ENCODE measurements around the gene DAPP1. TPM values are rescaled to one million over a fixed set of nuclear protein-coding genes. Genes with fewer than 3 reads are reported as not detected.

Gene DAPP1, protein sequence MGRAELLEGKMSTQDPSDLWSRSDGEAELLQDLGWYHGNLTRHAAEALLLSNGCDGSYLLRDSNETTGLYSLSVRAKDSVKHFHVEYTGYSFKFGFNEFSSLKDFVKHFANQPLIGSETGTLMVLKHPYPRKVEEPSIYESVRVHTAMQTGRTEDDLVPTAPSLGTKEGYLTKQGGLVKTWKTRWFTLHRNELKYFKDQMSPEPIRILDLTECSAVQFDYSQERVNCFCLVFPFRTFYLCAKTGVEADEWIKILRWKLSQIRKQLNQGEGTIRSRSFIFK
- total RNA-seq (2022; extraction: Qiagen RNA extraction): not detected in 5 replicates

GRCh38 chr4:99816545-99817308, at the start of gene DAPP1:
Gene DAPP1 (plus strand): TSS chr4:99816827. CDS start chr4:99816914, 87 bp downstream.

GRCh38 chr4:99894161-99894997, 77.8 kb downstream of the DAPP1 start, which contains the start of gene LAMTOR3:
Gene LAMTOR3 (minus strand): TSS chr4:99894427. CDS start chr4:99893963, 464 bp downstream.

Other genes starting within 250 kb of the DAPP1 start
- gene MTTP, start 242.0 kb upstream of the DAPP1 start, total RNA-seq (2022; extraction: Qiagen RNA extraction): 0.09 TPM in 1 of 5 replicates, not detected in the others
- gene C4orf54, start 159.0 kb upstream of the DAPP1 start, total RNA-seq (2022; extraction: Qiagen RNA extraction): not detected in 5 replicates
- 26.4 to 32.0 TPM (median 27.7 TPM) in 5 replicates for gene LAMTOR3, start 77.6 kb downstream of the DAPP1 start, total RNA-seq (2022; extraction: Qiagen RNA extraction)
- gene DNAJB14, start 129.8 kb downstream of the DAPP1 start, total RNA-seq (2022; extraction: Qiagen RNA extraction): 14.8 to 28.9 TPM (median 17.5 TPM) in 5 replicates
- 630 to 680 TPM (median 649 TPM) in 5 replicates for gene H2AZ1, start 133.4 kb downstream of the DAPP1 start, total RNA-seq (2022; extraction: Qiagen RNA extraction)

All from A549 treated with Hydrocortisone at 1 μM for 4 hours (cell line).